HG03060 (cell line): ENCODE data around the gene SLC32A1.

ENCODE experiments used
- ATAC-seq: cut with Tn5 transposase; IDR thresholded peaks from one replicate; pipeline ENCODE4 v1.9.1; 2021; ENCODE audit warnings: low read depth, moderate number of reproducible peaks; ENCODE audit not compliant: unreplicated experiment

The SLC32A1 gene

DNA sequence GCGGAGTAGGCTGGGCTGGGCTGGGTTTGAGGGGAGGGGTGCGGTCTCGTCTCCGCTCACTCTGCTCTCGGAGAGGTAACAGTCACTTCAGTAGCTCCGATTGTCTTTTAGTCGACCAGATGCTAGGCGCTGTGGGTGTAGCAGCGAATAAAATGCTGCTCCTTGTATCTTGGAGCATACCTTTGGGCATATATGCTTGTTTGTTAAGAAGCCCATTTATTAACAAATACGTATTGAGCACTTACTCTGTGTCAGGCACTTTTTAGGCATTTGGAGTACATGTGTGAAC is 24.5 kb downstream of the SLC32A1 start:
- peak; percentile 10 for ATAC-seq

DNA sequence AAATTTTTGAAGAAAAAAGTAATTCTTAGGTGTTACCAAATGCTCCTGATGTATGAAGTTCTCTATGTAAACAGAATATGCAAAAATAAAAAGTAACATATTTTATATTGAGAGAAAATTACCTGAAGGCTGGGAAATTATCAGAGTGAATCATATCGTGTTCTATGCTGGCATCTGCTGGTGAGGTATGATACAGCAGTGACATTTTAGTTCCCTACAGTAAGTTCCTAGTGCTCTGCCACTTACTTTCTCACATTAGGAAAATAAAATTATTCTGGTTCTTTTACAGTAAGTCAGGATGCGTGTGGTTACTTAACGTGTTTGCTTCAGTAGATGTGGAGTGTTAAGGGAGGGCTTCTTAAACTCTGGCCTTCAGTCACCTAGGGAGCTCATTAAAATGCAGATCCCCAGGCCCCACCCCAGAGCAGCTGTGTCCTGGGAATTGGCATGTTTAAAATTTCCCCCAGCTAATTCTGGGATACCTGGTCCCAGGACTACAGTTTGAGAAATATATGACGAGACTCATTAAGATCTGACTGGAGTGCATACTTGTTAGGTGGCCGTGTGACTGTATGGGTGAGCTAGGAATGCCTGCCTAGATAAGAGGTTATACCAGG is 27.2 kb downstream of the SLC32A1 start:
- no peak for ATAC-seq

DNA sequence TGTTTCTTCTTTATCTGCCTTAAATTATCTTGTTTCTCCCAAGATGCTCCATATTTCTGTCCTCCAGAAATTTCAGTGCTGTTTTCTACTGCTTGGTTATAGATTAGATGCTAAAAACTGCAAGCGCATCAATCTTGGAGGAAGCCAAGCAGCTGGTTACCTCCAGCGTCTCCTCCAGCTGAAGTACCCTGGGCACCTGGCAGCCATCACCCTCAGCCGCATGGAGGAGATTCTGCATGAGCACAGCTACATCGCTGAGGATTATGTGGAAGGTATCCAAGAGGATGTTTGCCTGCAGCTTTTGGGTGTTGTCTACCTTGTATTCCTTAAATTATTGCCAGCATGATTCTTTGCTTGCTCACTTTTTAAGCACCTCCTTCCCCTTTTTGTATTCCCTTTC is 27.7 kb downstream of the SLC32A1 start:
- no peak for ATAC-seq

DNA sequence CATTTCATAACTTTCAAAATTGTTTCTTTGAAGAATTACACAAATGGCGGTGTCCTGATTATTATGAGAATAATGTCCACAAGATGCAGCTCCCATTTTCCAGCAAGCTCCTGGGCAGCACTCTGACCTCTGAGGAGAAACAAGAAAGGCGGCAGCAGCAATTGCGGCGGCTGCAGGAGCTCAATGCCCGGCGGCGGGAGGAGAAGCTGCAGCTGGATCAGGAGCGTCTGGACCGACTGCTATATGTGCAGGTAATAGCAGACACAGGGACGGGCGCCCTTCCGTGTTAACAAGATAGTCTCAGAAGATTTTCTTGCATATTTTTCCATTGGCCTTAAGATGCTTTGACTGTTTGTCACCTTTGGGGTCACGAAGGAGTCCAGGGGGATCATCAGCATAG is 30.6 kb downstream of the SLC32A1 start:
- ATAC-seq, result no peak

DNA sequence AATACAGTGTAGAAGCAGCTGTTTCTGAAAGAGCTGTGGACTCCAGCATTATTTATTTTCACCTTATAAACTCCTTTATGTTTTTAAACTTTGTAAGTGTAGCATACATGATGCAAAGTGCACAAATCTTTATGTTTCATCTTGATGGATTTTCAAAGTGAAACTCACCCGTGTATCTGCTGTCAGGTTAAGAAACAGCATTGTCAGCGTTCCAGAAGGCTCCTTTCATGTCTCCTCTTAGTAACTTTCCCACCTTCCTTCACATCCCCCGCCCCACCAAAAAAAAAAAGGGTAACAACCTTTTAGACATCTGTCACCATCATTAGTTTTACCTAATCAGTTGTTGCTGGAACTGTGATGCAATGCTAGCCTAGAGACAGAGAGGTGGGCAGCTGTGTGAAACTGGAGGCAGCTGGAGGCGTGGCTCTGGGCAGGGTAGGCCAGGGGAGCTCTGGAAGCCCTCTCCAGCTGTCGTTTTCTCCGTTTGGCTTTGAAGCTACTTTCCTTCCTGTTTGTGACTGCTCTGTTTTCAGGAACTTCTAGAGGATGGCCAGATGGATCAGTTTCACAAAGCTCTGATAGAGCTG is 31.1 kb downstream of the SLC32A1 start:
- no peak for ATAC-seq

DNA sequence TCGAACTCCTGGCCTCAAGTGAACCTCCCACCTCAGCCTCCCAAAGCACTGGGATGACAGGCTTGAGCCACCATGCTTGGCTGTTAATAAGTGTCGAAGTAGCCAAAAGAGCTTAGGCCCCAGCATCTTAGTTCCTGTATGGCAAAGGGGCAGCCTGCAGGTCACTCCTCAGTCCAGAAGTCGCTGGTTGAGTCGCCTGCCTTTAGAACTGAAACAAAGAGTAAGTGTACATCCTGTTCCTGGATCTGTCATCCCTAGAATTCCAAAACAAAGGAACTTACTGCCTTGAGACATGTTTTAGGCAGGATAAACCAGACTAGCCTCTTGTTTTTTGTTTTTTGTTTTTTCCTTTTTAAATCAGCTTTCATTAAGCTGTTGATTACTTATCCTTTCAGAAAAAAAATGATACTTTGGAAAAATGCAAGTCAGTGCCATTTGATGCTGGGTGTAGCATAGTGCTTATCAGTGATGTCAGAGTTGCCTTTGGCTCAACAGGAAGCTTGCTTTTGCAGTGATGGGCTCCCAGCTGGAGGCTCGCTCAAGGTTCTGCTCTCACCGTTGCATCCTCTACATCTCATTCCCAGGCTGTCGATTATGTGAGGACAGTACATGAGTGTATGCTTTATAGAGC is 33.0 kb downstream of the SLC32A1 start:
- ATAC-seq, result no peak

DNA sequence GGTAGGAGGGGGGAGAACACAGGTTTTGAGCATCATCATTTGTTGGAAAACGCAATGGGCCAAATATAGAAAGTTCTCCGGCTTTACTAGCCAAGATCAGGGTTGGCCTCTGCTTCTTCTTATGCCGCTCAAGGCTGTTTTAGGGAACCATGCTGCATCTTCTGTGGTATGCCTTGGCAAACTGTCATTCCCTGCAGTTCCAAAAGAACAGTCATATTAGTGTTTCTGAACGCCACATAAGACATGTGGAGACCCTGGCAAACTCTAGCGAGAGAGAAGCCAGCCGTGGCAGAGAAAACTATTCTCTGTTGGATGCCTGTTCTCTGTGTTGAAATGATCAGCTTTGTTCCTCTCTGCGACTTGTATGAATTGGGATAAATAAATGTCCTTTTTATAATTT is 34.8 kb downstream of the SLC32A1 start:
- no peak for ATAC-seq

DNA sequence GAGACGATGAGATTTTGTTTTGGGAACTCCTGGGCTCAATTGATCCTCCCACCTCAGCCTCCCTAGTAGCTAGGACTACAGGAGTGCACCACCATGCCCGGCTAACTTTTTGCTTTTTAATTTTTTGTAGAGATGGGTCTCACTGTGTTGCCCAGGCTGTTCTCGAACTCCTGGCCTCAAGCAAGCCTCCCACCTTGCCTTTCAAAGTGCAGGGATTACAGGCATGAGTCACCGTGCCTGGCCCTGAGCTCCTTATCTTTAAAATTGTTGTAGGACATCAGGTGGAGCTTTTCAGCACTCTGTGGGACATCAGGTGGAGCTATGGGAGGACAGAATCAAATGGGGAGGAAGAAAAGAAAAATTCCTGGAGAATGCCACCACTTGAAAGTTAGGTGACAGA is 36.7 kb downstream of the SLC32A1 start:
- ATAC-seq, result no peak

DNA sequence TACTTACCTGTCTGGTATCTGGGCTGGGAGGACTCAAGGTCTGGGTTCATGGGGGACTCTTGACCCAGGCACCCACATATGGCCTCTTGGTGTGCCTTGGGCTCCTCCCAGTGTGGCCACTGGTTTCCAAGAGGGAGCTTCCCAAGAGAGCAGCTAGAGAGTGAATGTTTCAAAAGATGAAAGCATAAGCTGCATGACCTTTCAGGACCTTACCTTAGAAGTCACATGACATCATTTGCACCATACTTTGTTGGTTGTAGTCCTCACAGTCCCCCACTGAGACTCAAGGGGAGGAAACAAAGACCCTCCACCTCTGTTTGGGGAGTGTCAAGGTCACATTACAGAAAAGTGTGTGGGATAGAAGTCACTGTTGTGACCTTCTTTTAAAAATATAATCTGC is 37.9 kb downstream of the SLC32A1 start:
- ATAC-seq, result no peak

DNA sequence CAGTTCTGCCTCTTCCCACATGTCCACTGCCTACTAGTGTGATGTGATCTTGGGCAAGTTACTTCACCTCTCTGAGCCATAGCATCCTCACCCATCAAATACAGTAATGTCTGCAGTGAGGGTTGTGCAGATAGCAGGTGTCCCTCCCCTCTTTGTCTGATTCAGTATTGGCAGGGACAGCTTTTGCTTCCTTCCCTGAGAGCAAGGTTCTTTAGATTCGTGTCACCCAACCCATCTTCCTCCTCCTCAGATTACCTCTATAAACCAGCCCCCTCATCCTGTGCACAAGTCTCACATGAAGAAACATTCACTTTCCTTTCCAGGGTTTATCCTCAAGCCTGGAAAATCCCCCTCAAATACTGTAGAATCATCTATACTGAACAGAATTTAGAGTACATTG is 39.3 kb downstream of the SLC32A1 start:
- ATAC-seq, result no peak

DNA sequence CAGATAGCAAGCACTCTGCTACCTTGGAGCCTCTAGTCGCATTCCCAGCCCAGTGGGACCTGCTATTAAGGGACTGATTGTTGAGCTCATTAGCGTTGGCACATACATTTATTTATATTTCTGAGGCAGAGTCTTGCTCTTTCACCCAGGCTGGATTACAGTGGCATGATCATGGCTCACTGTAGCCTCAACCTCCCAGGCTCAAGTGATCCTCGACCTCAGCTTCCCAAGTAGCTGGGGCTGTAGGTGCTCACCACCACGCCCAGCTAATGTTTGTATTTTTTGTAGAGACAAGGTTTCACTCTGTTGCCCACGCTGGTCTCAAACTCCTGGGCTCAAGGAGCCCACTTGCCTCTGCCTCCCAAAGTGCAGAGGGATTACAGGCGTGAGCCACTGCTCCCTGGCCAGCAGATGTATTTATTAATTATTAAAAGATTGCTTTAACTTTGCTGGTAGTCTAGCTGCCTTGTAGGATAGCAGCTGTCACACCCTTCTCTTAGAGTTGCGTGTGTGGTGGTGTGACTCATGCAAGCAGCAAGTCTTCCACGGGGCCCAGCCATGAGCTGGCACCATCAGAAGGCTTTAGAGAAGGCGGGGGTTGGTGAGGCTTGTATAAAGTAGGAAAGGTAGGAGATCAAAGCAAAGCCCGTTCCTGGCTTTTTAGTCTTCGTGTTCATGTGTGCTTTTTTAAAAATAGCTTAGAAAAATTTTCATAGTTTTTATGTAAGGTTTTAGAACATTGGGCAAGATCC is 40.5 kb downstream of the SLC32A1 start:
- ATAC-seq, result no peak

DNA sequence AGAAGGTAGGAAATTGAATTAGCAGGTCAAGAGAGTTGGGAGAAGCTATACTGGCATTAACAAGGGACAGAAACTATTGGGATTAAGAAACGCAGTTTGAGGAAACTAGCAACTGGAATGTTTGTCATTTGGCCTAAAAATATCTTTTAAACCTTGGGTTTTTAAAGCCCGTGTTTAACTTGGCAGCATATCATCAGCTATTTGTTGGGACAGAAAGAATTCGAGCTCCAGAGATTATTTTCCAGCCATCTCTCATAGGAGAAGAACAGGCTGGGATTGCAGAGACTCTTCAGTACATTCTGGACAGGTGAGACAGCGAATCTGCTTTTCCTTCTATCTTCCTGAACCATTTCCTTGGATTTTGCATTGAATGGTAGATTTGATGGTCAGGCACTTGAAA is 41.8 kb downstream of the SLC32A1 start:
- ATAC-seq, result no peak

DNA sequence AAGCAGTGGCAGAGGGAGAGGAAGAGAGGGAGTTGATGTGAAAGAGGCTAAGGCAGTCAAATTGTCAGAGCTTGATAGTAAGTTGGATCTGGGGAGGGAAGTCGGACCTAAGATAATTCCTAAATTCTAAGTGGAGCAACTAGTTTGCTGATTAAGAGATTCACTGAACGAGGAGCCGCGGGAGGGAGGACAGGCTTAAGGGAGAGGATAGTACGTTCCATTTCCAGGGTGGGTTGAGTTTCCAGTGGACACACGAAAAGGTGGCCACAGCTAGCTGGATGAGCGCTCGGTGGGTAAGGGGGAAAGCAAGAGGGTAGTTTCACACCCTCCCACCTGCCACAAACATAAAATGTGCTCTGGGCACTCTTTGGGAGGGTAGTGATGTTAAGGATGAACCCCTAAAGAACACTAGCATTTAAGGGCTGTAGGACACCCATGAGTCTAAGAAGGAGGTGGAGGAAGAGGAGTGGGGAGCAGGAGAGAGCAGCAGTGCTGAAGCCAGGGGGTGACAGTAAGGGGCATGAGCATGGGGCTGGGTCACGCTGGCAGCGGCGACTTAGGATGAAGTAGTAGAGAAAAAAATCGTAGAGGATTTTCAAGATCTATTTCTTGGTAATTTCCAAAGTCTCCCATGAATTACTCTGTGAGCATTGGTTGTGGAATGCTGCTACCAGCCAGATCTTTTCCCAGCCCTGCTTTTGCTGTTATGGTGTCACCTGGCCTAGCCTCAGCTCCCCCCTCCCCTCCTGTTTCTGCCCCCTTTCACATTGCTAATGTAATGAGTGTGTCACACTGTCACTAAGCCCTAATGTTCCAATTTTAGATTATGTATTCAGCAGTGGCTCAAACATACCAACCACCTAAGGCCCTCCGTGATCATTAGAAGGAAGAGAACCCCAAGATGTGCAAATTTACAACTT is 45.4 kb downstream of the SLC32A1 start:
- no peak for ATAC-seq

DNA sequence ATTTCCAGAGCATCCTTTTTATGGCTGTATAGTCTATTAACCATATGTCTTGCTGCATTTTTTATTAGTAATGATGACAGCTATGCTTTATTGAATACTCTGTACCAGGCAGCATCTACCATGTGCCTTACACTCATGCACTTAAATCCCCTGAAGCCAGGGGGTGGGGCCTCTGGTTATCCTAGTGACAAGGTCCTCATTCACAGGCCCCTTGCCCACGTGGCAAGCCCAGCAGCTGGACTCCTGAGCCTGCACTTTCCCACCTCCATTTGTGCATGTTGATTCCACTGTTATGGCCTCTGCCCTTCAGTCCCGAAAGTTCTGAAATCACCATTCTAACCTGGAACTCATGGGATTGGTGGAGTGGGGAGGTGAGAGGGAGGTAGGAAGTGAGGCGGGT is 46.3 kb downstream of the SLC32A1 start:
- no peak for ATAC-seq

DNA sequence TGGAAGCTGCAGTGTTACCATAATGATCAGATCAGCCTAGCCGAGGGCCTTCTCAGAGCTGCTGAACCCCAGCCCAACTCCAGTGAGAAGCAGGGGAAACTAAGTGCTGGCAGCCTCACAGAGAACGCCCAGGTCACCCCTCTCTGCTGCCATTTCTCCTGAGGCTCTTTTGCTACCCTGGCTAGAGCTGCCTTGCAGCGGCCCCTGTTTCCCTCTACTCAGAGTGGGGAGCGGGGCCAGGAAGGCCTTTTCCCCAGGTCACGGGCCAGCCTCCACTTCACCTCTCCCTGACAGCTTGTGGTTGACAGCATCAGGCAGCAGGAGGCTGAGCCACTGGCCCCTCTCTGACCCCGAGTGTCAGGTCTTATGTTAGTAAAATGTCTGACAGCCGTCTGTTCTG is 46.7 kb downstream of the SLC32A1 start:
- no peak for ATAC-seq

DNA sequence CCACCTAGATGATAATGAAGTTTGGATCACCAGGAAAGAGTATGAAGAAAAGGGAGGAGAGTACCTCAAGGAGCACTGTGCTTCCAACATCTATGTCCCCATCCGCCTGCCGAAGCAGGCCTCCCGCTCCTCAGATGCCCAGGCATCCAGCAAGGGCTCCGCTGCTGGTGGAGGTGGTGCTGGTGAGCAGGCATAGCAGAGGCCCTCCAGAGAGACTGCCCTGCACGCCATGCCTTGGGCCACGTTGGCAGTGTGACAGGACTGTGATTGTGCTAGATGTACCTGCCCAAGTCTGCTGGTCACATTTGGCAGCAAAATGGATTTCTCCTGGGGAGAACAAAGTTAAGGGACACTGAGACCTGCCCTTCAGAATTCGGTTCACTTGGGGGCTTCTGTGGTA is 47.3 kb downstream of the SLC32A1 start:
- no peak for ATAC-seq

DNA sequence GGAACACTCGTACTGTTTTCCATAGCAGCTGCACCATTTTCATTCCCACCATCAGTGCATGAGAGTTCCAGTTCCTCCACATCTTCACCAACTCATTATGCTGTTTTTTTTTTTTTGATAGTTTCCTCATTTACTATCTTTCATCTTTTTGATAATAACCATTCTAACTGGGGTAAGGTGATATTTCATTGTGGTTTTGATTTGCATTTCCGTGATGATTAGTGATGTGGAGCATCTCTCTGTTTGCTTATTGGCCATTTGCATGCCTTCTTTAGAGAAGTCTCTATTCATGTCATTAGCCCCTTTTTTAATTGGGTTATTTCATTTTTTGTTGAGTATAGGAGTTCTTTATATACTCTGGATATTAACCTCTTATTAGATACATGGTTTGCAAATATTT is 49.9 kb downstream of the SLC32A1 start:
- no peak for ATAC-seq

DNA sequence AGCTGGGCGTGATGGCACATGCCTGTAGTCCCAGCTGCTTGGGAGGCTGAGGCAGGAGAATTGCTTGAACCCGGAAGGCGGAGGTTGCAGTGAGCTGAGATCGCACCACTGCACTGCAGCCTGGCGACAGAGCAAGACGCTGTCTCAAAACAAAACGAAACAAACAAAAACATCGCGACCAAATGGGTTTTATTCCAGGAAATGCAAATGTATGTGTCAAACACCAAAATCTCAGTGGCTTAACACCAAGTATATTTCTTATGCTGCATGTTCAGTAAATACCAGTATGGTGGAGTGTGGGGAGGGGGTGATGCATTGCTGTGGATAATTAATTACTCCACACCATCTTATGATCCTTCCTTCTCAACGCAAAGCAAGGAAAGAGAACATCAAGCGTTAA is 52.1 kb downstream of the SLC32A1 start:
- ATAC-seq, result no peak
